ENCODE results near the gene PRRG2. TPM values are rescaled to one million over a fixed set of nuclear protein-coding genes. Genes with fewer than 3 reads are reported as not detected.

PRRG2 gene
- total RNA-seq, 1 experiment from 2014 or later = 17.0 TPM

DNA sequence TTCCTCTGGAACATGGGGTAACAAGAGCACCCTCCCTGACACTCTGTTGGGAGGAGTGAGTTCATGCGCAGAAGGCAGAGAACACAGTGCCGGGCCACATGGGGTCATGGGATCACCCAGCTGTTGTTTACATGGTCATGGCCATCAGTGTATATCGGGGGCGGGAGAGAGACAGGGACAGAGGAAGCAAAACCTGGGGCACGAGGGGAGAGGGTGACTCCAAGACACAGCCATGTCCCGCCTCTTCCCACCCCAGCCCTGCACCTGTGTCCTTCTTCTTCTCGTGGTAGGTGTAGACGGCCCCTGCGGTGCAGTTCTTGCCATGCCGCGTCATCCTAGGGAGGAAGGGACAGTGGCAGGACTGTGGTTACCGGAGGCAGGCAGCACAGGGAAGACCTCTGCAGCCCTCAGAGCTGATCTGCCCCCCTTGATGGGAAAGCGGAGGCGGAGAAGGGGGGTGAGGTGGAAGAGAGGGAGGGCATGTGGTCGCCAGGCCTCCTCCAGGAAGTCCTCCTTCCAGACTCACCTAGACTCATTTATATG is 20.7 kb upstream of the PRRG2 start:
- Histone ChIP-seq H3K79me2 (ENCODE audit: low read length) (peaks cover 18% of the 10 kb centered on the region), H3K27ac (ENCODE audit: low read length) (no peak overlapping the region), H4K20me1 (ENCODE audit: low read length) (no peaks in the 10 kb centered on the region), H3K9ac (ENCODE audit: low read length) (no peak overlapping the region), H3K27me3 (ENCODE audit: low read length) (no peaks in the 10 kb centered on the region), H3K9me2 (replicated peaks; ENCODE audit: low read length) (no peaks in the 10 kb centered on the region), H3K36me3 (ENCODE audit: low read depth, low read length) (peaks cover 33% of the 10 kb centered on the region), H3F3A (ENCODE audit: low read length, unreplicated experiment) (no peaks in the 10 kb centered on the region), H3K4me2 (ENCODE audit: low read length) (no peak overlapping the region), H2AFZ (ENCODE audit: low read length) (no peak overlapping the region), H3K9me3 (ENCODE audit: low read length) (no peaks in the 10 kb centered on the region), H3K4me1 (ENCODE audit: insufficient read depth, low read length) (no peaks in the 10 kb centered on the region), H3K4me3 (ENCODE audit: low read length) (no peak overlapping the region)
- intact Hi-C loops (cut with micrococcal nuclease) = no loop called here
- ATAC-seq (no peak), DNase-seq (no peak)
- POLR2A ChIA-PET (ENCODE audit: unreplicated experiment) = no interaction called here
- CTCF ChIA-PET = interaction anchor here (1.0 kb wide), 1 partner anchor 10 kb away, joined by 3 read pairs; no protein-coding TSS in a partner anchor
- no TSS peak for BruUV-seq (replicated peaks)
- no peak for TF ChIP-seq EZH2phosphoT487 (IDR thresholded peaks at IDR 0.05; ENCODE audit: borderline replicate concordance, low read length)
- TF ChIP-seq, protein P1, sequence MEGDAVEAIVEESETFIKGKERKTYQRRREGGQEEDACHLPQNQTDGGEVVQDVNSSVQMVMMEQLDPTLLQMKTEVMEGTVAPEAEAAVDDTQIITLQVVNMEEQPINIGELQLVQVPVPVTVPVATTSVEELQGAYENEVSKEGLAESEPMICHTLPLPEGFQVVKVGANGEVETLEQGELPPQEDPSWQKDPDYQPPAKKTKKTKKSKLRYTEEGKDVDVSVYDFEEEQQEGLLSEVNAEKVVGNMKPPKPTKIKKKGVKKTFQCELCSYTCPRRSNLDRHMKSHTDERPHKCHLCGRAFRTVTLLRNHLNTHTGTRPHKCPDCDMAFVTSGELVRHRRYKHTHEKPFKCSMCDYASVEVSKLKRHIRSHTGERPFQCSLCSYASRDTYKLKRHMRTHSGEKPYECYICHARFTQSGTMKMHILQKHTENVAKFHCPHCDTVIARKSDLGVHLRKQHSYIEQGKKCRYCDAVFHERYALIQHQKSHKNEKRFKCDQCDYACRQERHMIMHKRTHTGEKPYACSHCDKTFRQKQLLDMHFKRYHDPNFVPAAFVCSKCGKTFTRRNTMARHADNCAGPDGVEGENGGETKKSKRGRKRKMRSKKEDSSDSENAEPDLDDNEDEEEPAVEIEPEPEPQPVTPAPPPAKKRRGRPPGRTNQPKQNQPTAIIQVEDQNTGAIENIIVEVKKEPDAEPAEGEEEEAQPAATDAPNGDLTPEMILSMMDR (conservative IDR thresholded peaks at IDR 0.05; ENCODE audit: low read depth, low read length) = no peak

DNA sequence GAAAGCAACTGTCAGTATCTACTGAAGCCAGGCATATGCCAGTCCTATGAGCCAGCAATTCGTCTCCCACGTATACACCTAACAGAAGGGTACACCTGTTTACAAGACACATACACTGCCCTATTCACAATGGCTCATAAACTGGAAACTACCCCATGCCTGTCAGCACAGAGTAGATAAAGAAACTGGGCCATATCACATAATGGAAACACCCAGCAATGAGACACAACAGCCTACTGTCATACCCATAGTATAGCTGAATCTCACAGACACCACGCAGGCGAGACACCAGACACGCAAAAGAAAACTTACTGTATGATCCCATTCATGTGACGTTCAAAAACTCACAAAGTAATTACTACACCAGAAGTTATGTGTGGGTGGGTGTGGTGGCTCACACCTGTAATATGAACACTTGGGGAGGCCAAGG is 16.5 kb upstream of the PRRG2 start:
- Histone ChIP-seq H3F3A (ENCODE audit: low read length, unreplicated experiment) (no peaks in the 10 kb centered on the region), H3K9me2 (replicated peaks; ENCODE audit: low read length) (no peaks in the 10 kb centered on the region), H3K79me2 (ENCODE audit: low read length) (peaks cover 48% of the 10 kb centered on the region), H3K4me2 (ENCODE audit: low read length) (no peak overlapping the region), H3K4me1 (ENCODE audit: insufficient read depth, low read length) (peaks cover 12% of the 10 kb centered on the region; the same call in 1 of the 2 replicates), H3K4me3 (ENCODE audit: low read length) (no peak overlapping the region), H3K9ac (ENCODE audit: low read length) (no peak overlapping the region), H2AFZ (ENCODE audit: low read length) (no peak overlapping the region), H4K20me1 (ENCODE audit: low read length) (0 out of 2 replicates have a peak, but pooled peaks cover 9% of the 10 kb centered on the region), H3K27me3 (ENCODE audit: low read length) (no peaks in the 10 kb centered on the region), H3K27ac (ENCODE audit: low read length) (no peak overlapping the region), H3K36me3 (ENCODE audit: low read depth, low read length) (peaks cover 6% of the 10 kb centered on the region; the same call in 1 of the 2 replicates), H3K9me3 (ENCODE audit: low read length) (no peaks in the 10 kb centered on the region)
- ChIA-PET CTCF (no interaction called here), POLR2A (ENCODE audit: unreplicated experiment) (no interaction called here)
- no peak for ATAC-seq
- no peak for DNase-seq
- TF ChIP-seq, protein P1 (conservative IDR thresholded peaks at IDR 0.05; ENCODE audit: low read depth, low read length) = no peak
- TF ChIP-seq EZH2 (IDR thresholded peaks at IDR 0.05; ENCODE audit: low read length, unreplicated experiment) = no peak
- TF ChIP-seq EZH2phosphoT487 (IDR thresholded peaks at IDR 0.05; ENCODE audit: borderline replicate concordance, low read length) = no peak
- BruUV-seq (replicated peaks) = no TSS peak
- intact Hi-C loops (cut with micrococcal nuclease) = no loop called here

DNA sequence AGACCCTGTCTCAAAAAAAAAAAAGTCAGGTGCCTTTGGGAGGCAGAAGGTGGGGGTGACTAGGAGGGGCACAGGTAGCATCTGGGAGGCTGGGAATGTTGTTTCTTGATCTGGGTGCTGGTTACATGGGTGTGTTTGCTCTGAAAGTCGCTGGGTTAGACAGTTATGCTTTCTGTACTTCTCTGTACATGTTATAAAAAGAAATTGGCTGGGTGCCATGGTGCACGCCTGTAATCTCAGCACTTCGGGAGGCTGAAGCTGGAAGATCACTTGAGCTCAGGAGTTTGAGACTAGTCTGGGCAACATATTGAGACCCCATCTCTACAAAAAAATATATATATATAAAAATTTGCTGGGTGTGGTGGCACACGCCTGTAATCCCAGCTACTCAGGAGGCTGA is 15.9 kb upstream of the PRRG2 start:
- BruUV-seq (replicated peaks) = no TSS peak
- ChIA-PET CTCF (no interaction called here), POLR2A (ENCODE audit: unreplicated experiment) (no interaction called here)
- Histone ChIP-seq H3K36me3 (ENCODE audit: low read depth, low read length) (peaks cover 3% of the 10 kb centered on the region; the same call in 1 of the 2 replicates), H4K20me1 (ENCODE audit: low read length) (0 out of 2 replicates have a peak, but pooled peaks cover 9% of the 10 kb centered on the region), H3K79me2 (ENCODE audit: low read length) (peaks cover 53% of the 10 kb centered on the region), H3K9ac (ENCODE audit: low read length) (no peak overlapping the region), H3K4me3 (ENCODE audit: low read length) (no peak overlapping the region), H3K27me3 (ENCODE audit: low read length) (no peaks in the 10 kb centered on the region), H3K4me2 (ENCODE audit: low read length) (no peak overlapping the region), H3K4me1 (ENCODE audit: insufficient read depth, low read length) (peaks cover 12% of the 10 kb centered on the region; the same call in 1 of the 2 replicates), H3K27ac (ENCODE audit: low read length) (no peak overlapping the region), H3F3A (ENCODE audit: low read length, unreplicated experiment) (no peaks in the 10 kb centered on the region), H3K9me2 (replicated peaks; ENCODE audit: low read length) (no peaks in the 10 kb centered on the region), H3K9me3 (ENCODE audit: low read length) (no peaks in the 10 kb centered on the region), H2AFZ (ENCODE audit: low read length) (no peak overlapping the region)
- DNase-seq = no peak
- intact Hi-C loops (cut with micrococcal nuclease) = no loop called here
- ATAC-seq = no peak
- TF ChIP-seq EZH2phosphoT487 (IDR thresholded peaks at IDR 0.05; ENCODE audit: borderline replicate concordance, low read length) = no peak
- TF ChIP-seq, protein P1 (conservative IDR thresholded peaks at IDR 0.05; ENCODE audit: low read depth, low read length) = no peak
- no peak for TF ChIP-seq EZH2 (IDR thresholded peaks at IDR 0.05; ENCODE audit: low read length, unreplicated experiment)
